ENCODE results near the gene SCOC.
"Not testable (repeated sequence)": the region's sequence is repeated elsewhere in the genome, so short reads cannot be mapped to it uniquely, and the experiment has no call there.

Gene SCOC

GRCh38 chr4:140413130-140413969 is 39.9 kb downstream of the SCOC start:
- not testable (repeated sequence) for H3K27me3 ChIP-seq (ENCODE audit: control insufficient read depth in 1 of 2, insufficient read depth in 2 of 2, low read length in 2 of 2)

GRCh38 chr4:140423106-140423505 is 49.7 kb downstream of the SCOC start:
- no peaks in the 10 kb centered on the region for H3K36me3 ChIP-seq (ENCODE audit: insufficient read depth, low read length)
- H3K27ac ChIP-seq (ENCODE audit: low read depth, low read length) = no peak overlapping the region
- H3K9ac ChIP-seq (ENCODE audit: low read length) = no peak overlapping the region
- peaks cover 4 to 6% of the 10 kb centered on the region in 2 donors for H3K27me3 ChIP-seq (ENCODE audit: control insufficient read depth in 1 of 2, insufficient read depth in 2 of 2, low read length in 2 of 2)
- no peaks in the 10 kb centered on the region for H3K9me3 ChIP-seq (ENCODE audit: low read length)
- H3K4me3 ChIP-seq (ENCODE audit: low read depth in 1 of 2, low read length in 2 of 2) = no peak overlapping the region
- peaks cover 7% of the 10 kb centered on the region for H3K4me1 ChIP-seq (ENCODE audit: insufficient read depth, low read length)

More at GRCh38 chr4:140413130-140413969, 39.9 kb downstream of the SCOC start:
- not testable (repeated sequence) for H3K4me3 ChIP-seq (ENCODE audit: low read depth in 1 of 2, low read length in 2 of 2); H3K9ac ChIP-seq (ENCODE audit: low read length); H3K4me1 ChIP-seq (ENCODE audit: insufficient read depth, low read length); H3K27ac ChIP-seq (ENCODE audit: low read depth, low read length); H3K36me3 ChIP-seq (ENCODE audit: insufficient read depth, low read length); H3K9me3 ChIP-seq (ENCODE audit: low read length)

- Histone ChIP-seq H3K27ac (ENCODE audit: low read depth, low read length) (peak overlapping the region; percentile 64), H3K9me3 (ENCODE audit: low read length) (no peaks in the 10 kb centered on the region), H3K4me3 (ENCODE audit: low read depth in 1 of 2, low read length in 2 of 2) (peak overlapping the region; percentile 68 to 71), H3K27me3 (ENCODE audit: control insufficient read depth in 1 of 2, insufficient read depth in 2 of 2, low read length in 2 of 2) (peaks cover 4 to 6% of the 10 kb centered on the region in 2 donors), H3K36me3 (ENCODE audit: insufficient read depth, low read length) (no peaks in the 10 kb centered on the region), H3K9ac (ENCODE audit: low read length) (no peak overlapping the region), H3K4me1 (ENCODE audit: insufficient read depth, low read length) (peaks cover 7% of the 10 kb centered on the region)
Observed at GRCh38 chr4:140426610-140427105, 53.2 kb downstream of the SCOC start.

- Histone ChIP-seq H3K27me3 (ENCODE audit: control insufficient read depth in 1 of 2, insufficient read depth in 2 of 2, low read length in 2 of 2) (peaks cover 4 to 6% of the 10 kb centered on the region in 2 donors), H3K9me3 (ENCODE audit: low read length) (no peaks in the 10 kb centered on the region), H3K4me3 (ENCODE audit: low read depth in 1 of 2, low read length in 2 of 2) (peak within 1 kb of the TSS; percentile 68 to 71), H3K9ac (ENCODE audit: low read length) (no peak within 1 kb of the TSS), H3K27ac (ENCODE audit: low read depth, low read length) (peak within 1 kb of the TSS; percentile 64), H3K36me3 (ENCODE audit: insufficient read depth, low read length) (no peaks in the 10 kb centered on the region), H3K4me1 (ENCODE audit: insufficient read depth, low read length) (peaks cover 7% of the 10 kb centered on the region)
Observed at GRCh38 chr4:140427106-140427918, 53.9 kb downstream of the SCOC start, which contains the start of gene CLGN. Gene CLGN, minus strand, starts transcription at chr4:140427648. Its CDS starts 14,570 bp downstream, at chr4:140413078.

DNA sequence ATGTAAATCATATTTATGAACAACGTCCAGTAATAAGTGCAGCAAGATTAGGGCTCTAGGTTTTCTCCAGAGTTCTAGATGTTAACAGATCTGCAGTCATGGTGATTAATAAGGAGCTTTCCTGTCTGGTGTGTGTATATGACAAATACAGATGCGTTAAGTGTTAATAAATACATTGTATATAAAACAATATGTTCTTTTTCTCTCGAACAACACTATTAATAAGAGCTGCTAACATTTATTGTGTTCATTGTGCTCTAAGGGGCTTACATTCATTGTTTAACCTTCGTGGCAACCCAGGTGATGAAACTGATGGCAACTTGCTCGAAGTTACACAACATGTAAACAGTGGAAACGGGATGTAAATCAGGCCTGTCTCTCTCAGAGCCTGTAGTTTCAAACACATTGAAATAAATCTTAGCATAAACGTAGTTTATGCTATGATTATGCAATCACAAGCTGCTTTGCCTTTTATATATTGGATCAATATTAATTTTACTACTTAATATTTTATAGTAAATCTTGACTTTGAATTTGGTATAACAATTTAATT is 54.5 kb downstream of the SCOC start:
- Histone ChIP-seq H3K9me3 (ENCODE audit: low read length) (no peaks in the 10 kb centered on the region), H3K27me3 (ENCODE audit: control insufficient read depth in 1 of 2, insufficient read depth in 2 of 2, low read length in 2 of 2) (peaks cover 4 to 6% of the 10 kb centered on the region in 2 donors), H3K4me3 (ENCODE audit: low read depth in 1 of 2, low read length in 2 of 2) (peak overlapping the region; percentile 68 to 71), H3K36me3 (ENCODE audit: insufficient read depth, low read length) (no peaks in the 10 kb centered on the region), H3K9ac (ENCODE audit: low read length) (no peak overlapping the region), H3K4me1 (ENCODE audit: insufficient read depth, low read length) (peaks cover 7% of the 10 kb centered on the region), H3K27ac (ENCODE audit: low read depth, low read length) (peak overlapping the region; percentile 64)

Measured in muscle layer of colon (tissue), 2 donors.